ENCODE measurements around the gene FLNC. TPM values are rescaled to one million over a fixed set of nuclear protein-coding genes. Genes with fewer than 3 reads are reported as not detected.

Gene FLNC
- total RNA-seq, 1 experiment from 2014 or later = 10.2 TPM

GRCh38 chr7:128838109-128838779 lies 8.0 kb downstream of the FLNC start:
- no peaks in the 10 kb centered on the region for H3K4me1 ChIP-seq (ENCODE audit: control insufficient read depth, insufficient read depth, low read length)
- ChIA-PET CTCF (no interaction called here), POLR2A (no interaction called here)
- no peak for DNase-seq (ENCODE audit: low read depth, low spot score)
- TF ChIP-seq TCF7L2 (IDR thresholded peaks at IDR 0.05; ENCODE audit: low read depth, low read length) = no peak
- TF ChIP-seq, protein P1, sequence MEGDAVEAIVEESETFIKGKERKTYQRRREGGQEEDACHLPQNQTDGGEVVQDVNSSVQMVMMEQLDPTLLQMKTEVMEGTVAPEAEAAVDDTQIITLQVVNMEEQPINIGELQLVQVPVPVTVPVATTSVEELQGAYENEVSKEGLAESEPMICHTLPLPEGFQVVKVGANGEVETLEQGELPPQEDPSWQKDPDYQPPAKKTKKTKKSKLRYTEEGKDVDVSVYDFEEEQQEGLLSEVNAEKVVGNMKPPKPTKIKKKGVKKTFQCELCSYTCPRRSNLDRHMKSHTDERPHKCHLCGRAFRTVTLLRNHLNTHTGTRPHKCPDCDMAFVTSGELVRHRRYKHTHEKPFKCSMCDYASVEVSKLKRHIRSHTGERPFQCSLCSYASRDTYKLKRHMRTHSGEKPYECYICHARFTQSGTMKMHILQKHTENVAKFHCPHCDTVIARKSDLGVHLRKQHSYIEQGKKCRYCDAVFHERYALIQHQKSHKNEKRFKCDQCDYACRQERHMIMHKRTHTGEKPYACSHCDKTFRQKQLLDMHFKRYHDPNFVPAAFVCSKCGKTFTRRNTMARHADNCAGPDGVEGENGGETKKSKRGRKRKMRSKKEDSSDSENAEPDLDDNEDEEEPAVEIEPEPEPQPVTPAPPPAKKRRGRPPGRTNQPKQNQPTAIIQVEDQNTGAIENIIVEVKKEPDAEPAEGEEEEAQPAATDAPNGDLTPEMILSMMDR (IDR thresholded peaks at IDR 0.05) = no peak
- TF ChIP-seq POLR2AphosphoS5 (IDR thresholded peaks at IDR 0.05; ENCODE audit: low read depth, low read length) = no peak
- TF ChIP-seq, protein P2, sequence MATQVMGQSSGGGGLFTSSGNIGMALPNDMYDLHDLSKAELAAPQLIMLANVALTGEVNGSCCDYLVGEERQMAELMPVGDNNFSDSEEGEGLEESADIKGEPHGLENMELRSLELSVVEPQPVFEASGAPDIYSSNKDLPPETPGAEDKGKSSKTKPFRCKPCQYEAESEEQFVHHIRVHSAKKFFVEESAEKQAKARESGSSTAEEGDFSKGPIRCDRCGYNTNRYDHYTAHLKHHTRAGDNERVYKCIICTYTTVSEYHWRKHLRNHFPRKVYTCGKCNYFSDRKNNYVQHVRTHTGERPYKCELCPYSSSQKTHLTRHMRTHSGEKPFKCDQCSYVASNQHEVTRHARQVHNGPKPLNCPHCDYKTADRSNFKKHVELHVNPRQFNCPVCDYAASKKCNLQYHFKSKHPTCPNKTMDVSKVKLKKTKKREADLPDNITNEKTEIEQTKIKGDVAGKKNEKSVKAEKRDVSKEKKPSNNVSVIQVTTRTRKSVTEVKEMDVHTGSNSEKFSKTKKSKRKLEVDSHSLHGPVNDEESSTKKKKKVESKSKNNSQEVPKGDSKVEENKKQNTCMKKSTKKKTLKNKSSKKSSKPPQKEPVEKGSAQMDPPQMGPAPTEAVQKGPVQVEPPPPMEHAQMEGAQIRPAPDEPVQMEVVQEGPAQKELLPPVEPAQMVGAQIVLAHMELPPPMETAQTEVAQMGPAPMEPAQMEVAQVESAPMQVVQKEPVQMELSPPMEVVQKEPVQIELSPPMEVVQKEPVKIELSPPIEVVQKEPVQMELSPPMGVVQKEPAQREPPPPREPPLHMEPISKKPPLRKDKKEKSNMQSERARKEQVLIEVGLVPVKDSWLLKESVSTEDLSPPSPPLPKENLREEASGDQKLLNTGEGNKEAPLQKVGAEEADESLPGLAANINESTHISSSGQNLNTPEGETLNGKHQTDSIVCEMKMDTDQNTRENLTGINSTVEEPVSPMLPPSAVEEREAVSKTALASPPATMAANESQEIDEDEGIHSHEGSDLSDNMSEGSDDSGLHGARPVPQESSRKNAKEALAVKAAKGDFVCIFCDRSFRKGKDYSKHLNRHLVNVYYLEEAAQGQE (IDR thresholded peaks at IDR 0.05; ENCODE audit: insufficient read depth in 1 of 2, low read depth in 2 of 2, low read length in 1 of 2) = no peak
- TF ChIP-seq SIN3A (IDR thresholded peaks at IDR 0.05; ENCODE audit: borderline replicate concordance, insufficient read depth, low read depth, low read length) = no peak
- ATAC-seq = no peak
- in situ Hi-C loops (cut with HindIII; ENCODE audit: low pct_unique_long_range_greater_than_20kb, low sequenced_read_pairs) (no loop called here), intact Hi-C loops (cut with micrococcal nuclease; ENCODE audit: unreplicated experiment) (no loop called here)
- BruUV-seq (replicated peaks) = no TSS peak
- no peaks in the 10 kb centered on the region for H3K27me3 ChIP-seq (ENCODE audit: control insufficient read depth, insufficient read depth, low read length)
- no peaks in the 10 kb centered on the region for H3K9me3 ChIP-seq (ENCODE audit: control insufficient read depth, insufficient read depth, low read depth, low read length)
- H3K4me3 ChIP-seq (ENCODE audit: low read depth in 2 of 2, low read length in 2 of 2) = no peak overlapping the region
- no peak overlapping the region for H3K27ac ChIP-seq (ENCODE audit: low read length)
- no peaks in the 10 kb centered on the region for H3K36me3 ChIP-seq (ENCODE audit: control insufficient read depth, insufficient read depth, low read length)

- TF ChIP-seq, protein P2 (IDR thresholded peaks at IDR 0.05; ENCODE audit: insufficient read depth in 1 of 2, low read depth in 2 of 2, low read length in 1 of 2) = no peak
- TF ChIP-seq, protein P1 (IDR thresholded peaks at IDR 0.05) = no peak
- TF ChIP-seq POLR2AphosphoS5 (IDR thresholded peaks at IDR 0.05; ENCODE audit: low read depth, low read length) (no peak), SIN3A (IDR thresholded peaks at IDR 0.05; ENCODE audit: borderline replicate concordance, insufficient read depth, low read depth, low read length) (no peak), TCF7L2 (IDR thresholded peaks at IDR 0.05; ENCODE audit: low read depth, low read length) (no peak)
- BruUV-seq (replicated peaks) = no TSS peak
- Histone ChIP-seq H3K27me3 (ENCODE audit: control insufficient read depth, insufficient read depth, low read length) (no peaks in the 10 kb centered on the region), H3K4me3 (ENCODE audit: low read depth in 2 of 2, low read length in 2 of 2) (no peak overlapping the region), H3K27ac (ENCODE audit: low read length) (no peak overlapping the region), H3K9me3 (ENCODE audit: control insufficient read depth, insufficient read depth, low read depth, low read length) (no peaks in the 10 kb centered on the region), H3K36me3 (ENCODE audit: control insufficient read depth, insufficient read depth, low read length) (no peaks in the 10 kb centered on the region), H3K4me1 (ENCODE audit: control insufficient read depth, insufficient read depth, low read length) (no peaks in the 10 kb centered on the region)
- DNase-seq (ENCODE audit: low read depth, low spot score) (no peak), ATAC-seq (no peak)
- ChIA-PET POLR2A (no interaction called here), CTCF (no interaction called here)
- intact Hi-C loops (cut with micrococcal nuclease; ENCODE audit: unreplicated experiment) = no loop called here
- in situ Hi-C loops (cut with HindIII; ENCODE audit: low pct_unique_long_range_greater_than_20kb, low sequenced_read_pairs) = no loop called here
Measured at GRCh38 chr7:128838981-128839731, 8.9 kb downstream of the FLNC start.
